Fibroblast of skin of left quadriceps (primary cell): ENCODE measurements around the gene STXBP6.
"Not testable (repeated sequence)": the region's sequence is repeated elsewhere in the genome, so short reads cannot be mapped to it uniquely, and the experiment has no call there.

Experiments
- DNase-seq, 2 experiments: peaks; one replicate each; pipeline ENCODE4 v3.0.0-alpha.2; 2013; ENCODE audit warnings: low read depth in 2 of 2

STXBP6 gene

DNA sequence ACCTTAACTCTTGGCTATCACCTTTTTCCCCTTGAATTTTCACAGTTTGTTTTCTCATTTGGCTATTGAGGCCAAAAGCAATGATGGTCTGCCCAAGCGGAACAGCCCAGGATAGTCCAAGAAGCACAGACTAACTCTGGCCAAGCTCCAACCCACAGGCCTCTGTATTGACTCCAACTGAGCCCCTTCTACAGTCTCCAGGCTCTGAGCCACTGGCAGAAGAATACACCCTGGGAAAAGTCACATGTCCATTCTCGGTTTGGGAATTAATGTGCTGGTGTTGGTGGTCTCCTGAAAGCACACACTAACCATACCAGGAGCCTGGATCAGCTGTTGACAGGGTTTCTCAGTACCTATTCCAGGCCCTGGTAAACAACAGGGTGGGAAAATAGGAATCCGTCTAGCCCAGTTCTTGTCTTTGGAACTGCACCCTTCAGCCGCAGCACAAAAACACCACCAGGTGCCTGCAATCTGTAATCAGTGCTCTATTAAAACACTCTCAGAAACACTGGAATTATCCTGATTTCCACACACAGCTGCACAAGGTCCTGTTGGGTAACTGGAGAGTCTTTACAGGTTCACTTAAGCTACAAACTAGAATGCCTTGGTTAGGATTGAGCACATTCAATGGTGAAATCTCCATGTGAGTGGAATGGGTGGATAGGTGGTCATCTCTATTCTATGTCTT, 63.6 kb downstream of the STXBP6 start:
- no peak for DNase-seq

DNA sequence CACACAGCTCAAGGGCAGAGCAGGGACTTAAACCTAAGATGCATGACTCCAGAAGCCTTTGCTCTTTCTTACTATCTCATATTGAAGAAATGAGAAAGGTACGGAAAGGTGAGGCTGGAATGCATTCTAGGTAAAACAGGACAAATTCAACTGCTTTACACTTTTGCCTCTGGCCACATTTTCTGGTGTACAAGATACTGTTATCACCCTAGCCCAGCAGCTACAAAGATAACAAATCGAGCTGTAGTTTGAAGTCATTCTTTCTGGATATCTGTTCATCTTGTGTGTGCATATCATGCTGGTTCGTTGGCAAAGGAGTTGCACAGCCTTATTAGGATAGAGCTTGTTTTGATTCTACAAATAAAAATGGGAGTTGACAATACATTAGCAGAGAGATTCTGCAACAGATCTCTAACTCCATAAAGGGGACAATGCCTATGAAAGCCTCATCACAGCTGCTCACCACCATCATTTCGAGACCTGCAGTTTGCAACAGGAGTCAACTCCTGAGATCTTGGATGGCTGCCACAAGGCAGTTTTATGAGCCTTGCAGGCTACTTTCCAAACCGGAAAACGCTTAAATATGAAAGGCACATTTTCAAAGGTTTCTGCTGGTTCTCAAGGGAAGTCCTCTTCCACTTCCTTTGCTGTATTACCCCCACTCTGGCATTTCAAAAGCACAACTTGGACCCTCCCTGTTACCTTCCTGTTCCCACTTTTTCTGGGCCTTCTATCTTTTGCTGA, 64.9 kb downstream of the STXBP6 start:
- no peak for DNase-seq

DNA sequence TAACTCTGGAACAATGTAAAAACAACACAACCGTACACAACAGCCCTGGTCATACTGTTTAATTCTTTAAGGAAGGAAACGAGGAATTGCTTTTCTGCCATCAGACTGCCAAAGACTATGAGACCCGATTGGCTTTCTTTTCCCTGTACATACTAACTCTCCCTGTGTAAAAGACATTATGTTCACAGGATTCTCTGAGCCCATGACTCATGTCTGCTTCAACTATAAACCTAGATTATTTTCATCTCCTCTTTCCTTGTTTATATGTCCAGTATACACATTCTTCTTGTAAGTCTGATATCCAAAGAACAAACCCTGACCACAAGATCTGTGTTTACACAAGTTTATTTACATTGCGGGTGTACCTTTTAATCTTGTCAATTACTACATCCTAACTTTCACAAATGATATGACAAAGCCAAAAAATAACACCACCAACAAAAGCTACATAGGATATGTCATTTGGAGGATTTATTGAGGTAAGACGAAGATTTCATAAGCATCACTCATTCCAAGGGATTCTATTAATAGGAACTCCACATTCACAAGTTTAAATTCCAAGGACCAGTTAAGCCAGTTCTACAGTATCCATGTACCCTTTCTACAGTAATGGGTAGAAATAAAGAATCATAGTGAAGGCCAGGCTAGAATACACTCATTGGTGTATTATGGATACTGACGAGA, 67.3 kb downstream of the STXBP6 start:
- DNase-seq, result no peak

DNA sequence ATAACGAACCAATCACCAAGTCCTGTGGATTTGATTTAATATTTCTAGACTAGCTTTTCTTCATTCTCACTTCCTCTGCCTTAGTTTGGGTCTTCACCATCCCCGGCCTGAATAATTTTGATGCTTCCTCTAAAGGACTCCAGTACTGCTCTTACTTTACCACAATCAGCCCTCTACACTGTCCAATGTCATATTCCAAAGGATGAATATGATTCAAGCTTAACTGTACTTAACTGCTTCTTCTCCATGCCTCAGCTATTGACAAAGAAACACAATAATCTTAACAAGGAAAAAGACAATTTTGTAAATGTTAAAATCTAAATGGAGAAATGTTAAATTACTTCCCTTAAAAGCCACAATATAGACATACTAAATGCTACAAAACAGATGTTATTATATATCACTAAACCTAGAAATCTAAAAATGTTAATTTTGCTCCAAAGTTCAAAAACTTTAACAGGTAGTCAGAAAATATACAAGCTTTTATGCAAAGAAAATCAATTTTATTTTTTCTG, 70.2 kb downstream of the STXBP6 start:
- no peak for DNase-seq

DNA sequence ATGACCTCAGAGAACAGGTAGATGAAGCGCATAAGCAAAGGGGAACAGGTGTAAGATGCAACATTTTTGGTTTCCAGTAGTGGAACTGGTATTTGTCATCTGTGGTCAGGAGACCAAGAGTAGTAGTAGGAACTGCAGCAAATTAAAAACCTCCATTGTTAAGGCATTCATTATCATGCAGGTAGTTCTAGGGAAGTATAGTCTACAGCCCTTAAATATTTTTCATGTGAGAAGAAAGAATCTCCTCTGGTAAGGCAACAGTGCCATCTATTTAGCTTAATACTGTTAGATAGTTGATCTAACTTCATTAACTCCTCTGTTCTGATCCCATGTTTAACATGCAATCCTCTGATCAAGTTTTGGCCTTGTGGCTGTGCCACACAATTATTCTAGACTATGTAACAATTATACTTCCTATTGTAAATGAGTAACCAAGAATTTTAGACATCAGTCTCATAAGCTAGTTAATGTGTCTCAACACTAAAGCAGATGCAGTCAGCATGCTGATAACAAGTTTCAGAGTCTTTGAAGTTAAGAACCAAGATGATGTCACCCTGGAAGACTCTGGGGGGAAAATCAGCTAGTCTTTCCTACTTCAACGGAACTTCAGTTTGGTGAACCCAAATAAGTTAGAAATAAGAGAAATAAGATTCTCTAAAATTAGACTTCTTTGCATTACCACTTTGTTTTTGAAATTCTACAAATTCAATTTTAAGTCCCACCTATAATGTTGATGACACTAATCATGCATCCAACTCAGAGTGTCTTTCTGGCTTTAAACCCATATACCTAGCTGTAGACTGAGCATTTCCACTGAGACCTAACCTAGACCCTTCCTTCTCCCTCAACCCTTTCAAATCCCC, 70.9 kb downstream of the STXBP6 start:
- no peak for DNase-seq

DNA sequence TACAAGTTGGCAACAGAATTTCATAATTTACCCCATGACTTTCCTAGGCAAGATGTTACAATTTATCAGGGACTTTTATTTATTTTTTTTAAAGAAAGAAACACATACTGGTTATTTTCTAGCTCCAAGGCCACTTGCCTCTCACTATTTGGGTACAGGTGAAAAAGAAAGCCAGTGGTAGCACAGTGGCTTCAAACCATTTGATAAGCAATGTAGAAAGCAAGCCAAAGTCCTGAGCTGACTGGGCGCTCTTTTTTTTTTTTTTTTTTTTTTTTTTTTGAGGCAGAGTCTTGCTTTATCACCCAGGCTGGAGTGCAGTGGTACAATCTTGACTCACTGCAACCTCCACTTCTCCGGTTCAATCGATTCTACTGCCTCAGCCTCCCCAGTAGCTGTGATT, 73.3 kb downstream of the STXBP6 start:
- no peak for DNase-seq

DNA sequence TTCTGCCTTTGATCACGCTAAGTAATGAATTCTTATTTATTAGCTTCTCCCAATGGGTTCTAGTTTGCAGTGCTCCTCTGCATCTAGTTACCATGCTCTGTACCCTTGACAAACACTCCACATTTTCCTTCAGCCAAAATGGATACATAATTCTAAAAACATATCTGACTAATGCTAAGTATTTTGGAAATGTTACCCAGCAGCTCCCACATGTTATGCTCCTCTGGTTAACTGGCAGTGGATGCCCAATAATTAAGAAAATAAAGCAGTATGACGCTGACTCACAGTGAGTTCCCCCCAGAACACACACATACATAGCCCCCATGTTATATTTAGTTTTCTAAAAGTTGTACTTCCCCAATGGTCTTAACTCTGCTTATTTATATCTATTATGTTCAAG, 74.6 kb downstream of the STXBP6 start:
- DNase-seq, result no peak

DNA sequence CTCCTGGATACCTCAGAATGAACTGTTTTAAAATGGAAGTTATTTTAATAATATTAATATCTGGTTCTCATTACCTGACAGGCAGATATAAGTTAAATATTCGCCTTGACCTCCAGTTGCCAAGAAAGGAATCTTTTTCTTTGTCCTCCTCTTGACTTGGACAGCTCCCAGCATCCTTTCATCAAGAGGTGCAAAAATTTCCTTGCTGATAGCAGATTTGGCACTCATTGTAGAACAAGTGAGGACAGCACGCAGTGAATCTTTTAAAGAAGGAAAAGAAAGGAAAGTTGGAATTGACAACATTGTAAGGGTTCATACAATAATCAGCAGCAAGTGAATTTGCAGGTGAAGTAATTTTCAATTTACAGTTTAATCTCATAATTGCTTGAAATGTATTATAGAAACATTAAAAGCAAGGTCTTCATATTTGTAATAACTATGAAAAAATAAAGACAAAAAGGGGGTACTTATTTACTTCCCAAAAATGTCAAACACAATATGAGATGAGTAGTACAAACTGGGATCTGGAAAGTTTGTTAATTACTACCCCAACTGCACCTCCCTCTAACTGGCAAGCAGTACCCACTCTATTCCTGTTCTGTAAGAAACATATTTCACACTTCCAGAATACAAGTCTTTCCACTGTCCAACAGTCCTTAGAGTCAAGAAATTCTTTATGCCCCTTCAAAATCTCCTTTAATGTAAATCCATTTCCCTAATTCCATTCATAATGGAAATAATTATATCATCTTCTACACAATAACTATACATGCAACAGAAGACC, 75.2 kb downstream of the STXBP6 start:
- DNase-seq, result no peak

DNA sequence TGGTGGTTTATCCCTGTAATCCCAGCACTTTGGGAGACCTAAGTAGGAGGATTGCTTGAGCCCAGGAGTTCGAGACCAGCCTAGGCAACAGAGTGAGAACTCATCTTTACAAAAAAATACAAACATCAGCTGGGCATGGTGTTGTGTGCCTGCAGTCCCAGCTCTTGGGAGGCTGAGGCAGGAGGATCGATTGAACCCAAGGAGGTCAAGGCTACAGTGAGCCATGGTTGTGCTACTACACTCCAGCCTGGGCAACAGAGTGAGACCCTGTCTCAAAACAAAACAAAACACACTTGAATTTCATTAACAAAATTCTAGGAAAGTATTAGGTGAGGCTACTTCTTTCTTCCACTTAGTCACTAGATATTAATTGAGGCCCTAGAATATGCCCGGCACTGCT, 77.1 kb downstream of the STXBP6 start:
- DNase-seq, result no peak

DNA sequence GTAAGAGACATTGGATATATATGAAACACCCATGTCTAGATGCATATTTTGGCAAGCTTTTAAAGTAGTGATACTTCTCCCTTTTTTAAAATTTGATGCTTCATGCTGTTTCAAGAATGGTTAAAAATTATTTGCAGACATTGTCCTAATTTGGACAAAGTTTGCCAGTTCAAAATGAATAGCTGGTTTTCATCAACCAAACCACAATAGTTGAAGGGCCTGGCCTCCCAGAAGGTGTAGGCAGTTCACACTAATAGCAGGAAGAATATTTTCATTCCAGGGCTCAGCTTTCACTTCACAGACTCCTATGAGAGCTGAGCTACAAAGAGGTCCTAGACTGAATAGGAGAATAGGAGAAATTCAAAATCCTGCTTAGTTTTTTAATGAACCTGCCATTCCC, 78.7 kb downstream of the STXBP6 start:
- DNase-seq, result peak in 1 of 2 experiments; percentile 23

DNA sequence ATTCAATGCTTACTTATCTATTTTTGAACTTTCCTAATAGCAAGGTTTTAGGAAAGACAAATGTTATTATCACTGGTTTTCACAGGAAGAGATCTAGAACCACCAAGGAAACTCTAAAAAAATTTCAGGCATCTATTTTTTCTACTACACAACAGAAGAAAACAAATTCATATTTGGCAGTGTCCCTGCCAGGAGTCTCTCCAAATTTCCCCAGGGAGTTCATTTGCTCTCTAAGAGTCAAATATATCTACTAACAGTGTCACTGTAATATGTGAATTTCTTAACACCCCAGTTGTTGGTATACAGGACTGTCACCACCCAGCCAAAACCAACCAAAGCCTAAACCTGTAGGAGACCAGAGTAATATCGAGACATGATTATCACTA, 83.4 kb downstream of the STXBP6 start:
- DNase-seq, result no peak

DNA sequence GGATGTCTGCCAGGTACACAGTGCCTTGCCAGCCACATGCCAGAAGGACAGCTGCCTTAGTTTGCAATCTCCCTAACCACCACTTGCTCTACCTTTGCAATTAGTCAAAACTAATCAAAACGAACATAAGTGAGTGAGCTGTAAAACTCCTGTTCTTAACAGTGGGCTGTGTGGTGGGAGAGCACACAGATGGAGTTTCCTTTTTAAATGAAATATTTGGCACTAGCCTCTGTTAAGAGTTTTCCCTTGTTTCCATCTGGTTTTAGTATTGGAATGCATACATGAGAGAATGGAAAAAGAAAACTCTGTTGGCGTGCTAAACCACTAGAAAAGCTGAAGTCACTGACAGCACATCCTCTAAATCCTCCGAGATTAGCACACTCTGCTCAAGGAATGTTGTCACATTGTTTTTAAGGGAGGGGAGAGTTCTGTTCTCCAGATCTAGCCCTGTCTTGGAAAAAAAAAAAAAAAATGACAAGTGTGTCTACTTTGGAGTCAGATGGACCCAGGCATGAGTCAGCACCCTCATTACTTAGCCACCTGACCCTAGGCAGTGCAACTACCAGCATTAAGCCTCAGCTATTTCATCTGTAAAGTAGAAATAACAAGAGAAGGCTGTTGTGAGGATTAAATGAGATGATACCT, 83.9 kb downstream of the STXBP6 start:
- DNase-seq, result peak; percentile 90

DNA sequence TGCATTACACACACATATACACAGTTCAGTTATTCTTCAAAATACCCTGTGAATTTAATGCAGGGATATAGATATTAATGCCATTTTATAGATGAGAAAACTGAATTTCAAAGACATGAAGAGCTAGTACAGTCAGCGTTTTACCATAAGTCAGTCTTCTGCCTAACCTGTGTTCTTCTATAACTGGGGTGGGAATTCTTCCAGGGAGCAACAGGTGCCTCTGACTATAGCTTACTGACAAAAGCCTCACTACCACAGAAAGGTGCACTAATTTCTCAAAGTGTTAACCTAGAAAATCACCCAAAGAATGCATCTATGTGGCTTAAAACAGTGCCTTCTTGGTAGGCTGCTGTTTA, 84.4 kb downstream of the STXBP6 start:
- DNase-seq, result no peak

DNA sequence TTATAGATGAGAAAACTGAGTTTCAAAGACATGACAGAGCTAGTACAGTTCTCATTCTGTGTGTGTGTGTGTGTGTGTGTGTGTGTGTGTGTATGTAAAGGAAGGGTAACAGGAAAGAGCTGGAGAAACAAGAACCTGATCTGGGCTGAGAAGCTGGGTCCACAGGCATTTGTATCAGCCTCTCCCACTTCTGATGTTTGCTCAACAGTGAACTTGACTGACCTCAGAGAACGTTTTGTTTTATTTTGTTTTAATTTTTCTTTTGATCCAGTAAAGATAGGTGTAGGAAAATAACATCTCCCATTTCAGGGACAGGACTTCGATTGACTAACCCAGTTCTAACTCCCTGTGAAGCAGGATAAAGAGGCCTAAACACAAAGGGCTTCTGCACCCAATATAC, 85.4 kb downstream of the STXBP6 start:
- DNase-seq, result no peak

DNA sequence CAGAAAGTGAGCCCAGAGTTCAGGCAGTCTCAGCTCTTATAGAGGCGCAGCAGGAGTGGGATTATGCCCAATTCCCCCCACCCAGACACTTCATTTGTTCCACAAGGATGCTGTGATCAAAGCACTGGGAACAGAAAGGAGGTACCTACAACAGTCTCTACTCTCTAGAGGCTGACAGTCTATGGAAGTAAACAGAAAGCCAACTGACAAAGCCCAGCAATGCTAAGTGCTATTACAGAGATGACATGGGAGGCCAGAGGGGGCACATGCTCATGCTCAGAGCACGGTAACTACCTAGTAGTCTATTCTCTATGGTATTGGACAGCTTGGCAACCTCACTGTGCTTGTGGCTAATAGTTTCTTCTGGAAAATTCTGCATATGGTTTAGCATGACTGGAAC, 85.9 kb downstream of the STXBP6 start:
- no peak for DNase-seq

DNA sequence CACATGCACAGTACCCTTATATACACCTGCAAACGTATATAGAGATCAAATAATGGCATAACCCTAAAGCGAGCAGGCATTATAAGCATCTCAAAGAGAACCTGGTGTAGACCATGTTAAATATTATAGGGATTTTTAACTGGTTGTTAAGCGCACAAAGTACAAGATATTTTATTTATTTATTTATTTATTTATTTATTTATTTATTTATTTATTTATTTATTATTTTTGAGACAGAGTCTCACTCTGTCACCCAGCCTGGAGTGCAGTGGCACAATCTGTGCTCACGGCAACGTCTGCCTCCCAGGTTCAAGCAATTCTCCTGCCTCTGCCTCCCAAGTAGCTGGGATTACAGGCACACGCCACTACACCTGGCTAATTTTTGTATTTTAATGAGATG, 87.8 kb downstream of the STXBP6 start:
- DNase-seq, result not testable (repeated sequence)

DNA sequence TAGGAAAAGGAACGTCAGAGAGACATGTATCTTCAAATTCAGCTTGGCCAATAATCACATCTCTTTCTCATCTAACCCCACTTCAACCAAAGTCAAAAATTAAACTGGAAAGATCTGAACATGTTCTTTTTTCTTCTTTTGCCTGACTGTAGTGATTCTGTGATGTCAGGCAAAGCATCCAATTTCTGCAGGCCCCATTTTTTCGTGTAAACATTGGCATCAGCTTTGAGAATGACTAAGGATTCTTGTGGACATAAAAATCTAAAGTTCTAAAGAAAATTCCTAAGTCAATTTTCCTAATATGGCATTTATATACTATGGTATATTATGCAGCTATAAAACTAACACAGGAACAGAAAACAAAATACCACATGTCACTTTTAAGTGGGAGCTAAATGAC, 89.1 kb downstream of the STXBP6 start:
- peak in 1 of 2 experiments; percentile 53 for DNase-seq

DNA sequence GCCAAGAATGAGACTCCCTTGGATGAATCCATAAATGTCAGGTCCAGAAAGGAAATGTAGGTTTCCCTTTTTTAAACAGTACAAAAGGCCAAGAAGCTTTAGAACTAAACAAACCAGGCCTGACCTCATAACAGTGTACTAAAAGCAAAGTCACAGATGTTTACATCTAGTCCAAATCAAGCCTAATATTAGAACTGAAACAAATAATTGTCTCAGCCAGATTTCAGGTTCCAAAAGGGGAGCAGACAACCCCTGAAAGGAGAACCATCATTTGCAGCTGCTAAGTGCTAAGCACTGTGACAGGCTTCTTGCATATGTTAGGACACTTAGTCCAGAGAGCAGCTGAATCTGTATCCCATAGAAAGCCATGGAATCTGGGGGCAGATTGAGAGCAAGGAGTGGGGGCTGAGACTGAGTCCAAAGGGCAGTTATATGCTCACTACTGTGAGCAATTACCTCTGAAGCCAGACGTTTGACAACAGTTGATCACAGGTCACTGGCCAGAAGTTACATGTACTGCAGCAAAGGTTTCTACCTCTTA, 90.1 kb downstream of the STXBP6 start:
- DNase-seq, result no peak

DNA sequence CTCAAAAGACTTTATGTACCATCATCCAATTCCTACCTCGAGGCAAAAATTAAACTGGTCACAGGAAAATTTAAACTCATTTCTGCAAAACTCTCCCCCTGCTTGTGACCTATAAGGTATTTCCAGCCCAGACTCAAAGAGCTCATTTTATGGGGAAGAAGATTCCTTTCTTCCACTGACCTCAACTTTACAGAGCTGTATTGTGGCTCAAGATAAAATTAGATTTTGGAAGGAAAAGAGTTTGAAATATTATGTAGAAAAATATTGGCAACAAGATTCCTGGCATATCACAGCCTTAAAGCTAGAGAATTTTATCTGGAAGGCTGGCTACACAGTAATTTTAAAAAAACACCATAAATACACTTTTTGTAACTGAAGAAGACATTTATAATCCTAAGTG, 91.7 kb downstream of the STXBP6 start:
- no peak for DNase-seq

DNA sequence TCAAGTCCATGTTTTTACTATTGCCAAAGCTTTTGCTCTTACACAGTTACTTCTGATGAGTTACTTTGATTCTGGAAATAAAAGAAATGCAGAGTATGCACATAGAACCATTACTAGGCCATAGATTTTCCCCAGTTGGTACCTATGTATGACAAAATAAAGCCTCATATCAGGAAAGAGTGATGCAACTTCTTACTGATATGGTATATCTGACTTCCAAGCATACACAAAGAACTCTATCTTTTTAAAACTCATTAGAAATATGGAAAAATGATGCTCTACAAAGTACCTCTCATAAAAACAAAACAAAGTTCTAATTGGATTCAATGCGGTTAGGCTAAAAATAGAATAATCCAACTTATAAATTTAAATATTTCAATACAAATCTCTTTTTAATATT, 92.1 kb downstream of the STXBP6 start:
- DNase-seq, result no peak
